GM19463 (cell line): ENCODE measurements around the gene PTRH1.

ENCODE experiments used
- ATAC-seq: cut with Tn5 transposase; IDR thresholded peaks from one replicate; pipeline ENCODE4 v1.9.1; 2021; ENCODE audit warnings: mild to moderate bottlenecking, moderate library complexity; ENCODE audit not compliant: unreplicated experiment

PTRH1 gene

GRCh38 chr9:127720031-127720864 is 4.8 kb upstream of the PTRH1 start:
- no peak for ATAC-seq

- no peak for ATAC-seq
Observed at GRCh38 chr9:127717766-127718165, 2.3 kb upstream of the PTRH1 start.

GRCh38 chr9:127716412-127716811 is 949 bp upstream of the PTRH1 start:
- no peak for ATAC-seq

- ATAC-seq = no peak
Observed at GRCh38 chr9:127714951-127715469, 453 bp downstream of the PTRH1 start.

- ATAC-seq = no peak
Observed at GRCh38 chr9:127714020-127714750, 1.3 kb downstream of the PTRH1 start.

- no peak for ATAC-seq
Observed at GRCh38 chr9:127712867-127713266, 2.6 kb downstream of the PTRH1 start.

GRCh38 chr9:127712371-127712770 is 3.1 kb downstream of the PTRH1 start:
- no peak for ATAC-seq

- ATAC-seq = no peak
Observed at GRCh38 chr9:127711831-127712274, 3.6 kb downstream of the PTRH1 start.

- no peak for ATAC-seq
Observed at GRCh38 chr9:127711226-127711701, 4.2 kb downstream of the PTRH1 start.

GRCh38 chr9:127710204-127710783 is 5.2 kb downstream of the PTRH1 start:
- ATAC-seq = no peak

GRCh38 chr9:127708952-127709587 is 6.4 kb downstream of the PTRH1 start:
- ATAC-seq = no peak

- no peak for ATAC-seq
Observed at GRCh38 chr9:127707766-127708165, 7.7 kb downstream of the PTRH1 start.

GRCh38 chr9:127706836-127707241 is 8.6 kb downstream of the PTRH1 start, which contains the start of gene CFAP157:
Gene CFAP157, plus strand, starts transcription at chr9:127706988. Its CDS starts 44 bp downstream, at chr9:127707032.
- no peak for ATAC-seq

- ATAC-seq = no peak
Observed at GRCh38 chr9:127705577-127706379, 9.7 kb downstream of the PTRH1 start.

- no peak for ATAC-seq
Observed at GRCh38 chr9:127703289-127703946, 12.0 kb downstream of the PTRH1 start.

- ATAC-seq = no peak
Observed at GRCh38 chr9:127700594-127701255, 14.7 kb downstream of the PTRH1 start.

- ATAC-seq = no peak
Observed at GRCh38 chr9:127700140-127700539, 15.3 kb downstream of the PTRH1 start.

GRCh38 chr9:127698985-127699670 is 16.3 kb downstream of the PTRH1 start:
- peak; percentile 88 for ATAC-seq
